GM19043 (cell line): ENCODE measurements around the gene STMN1.
"Not testable (repeated sequence)": the region's sequence is repeated elsewhere in the genome, so short reads cannot be mapped to it uniquely, and the experiment has no call there.

ENCODE experiments used
- ATAC-seq: cut with Tn5 transposase; IDR thresholded peaks from one replicate; pipeline ENCODE4 v1.9.1; 2021; ENCODE audit warnings: low read depth; ENCODE audit not compliant: unreplicated experiment

Gene STMN1

DNA sequence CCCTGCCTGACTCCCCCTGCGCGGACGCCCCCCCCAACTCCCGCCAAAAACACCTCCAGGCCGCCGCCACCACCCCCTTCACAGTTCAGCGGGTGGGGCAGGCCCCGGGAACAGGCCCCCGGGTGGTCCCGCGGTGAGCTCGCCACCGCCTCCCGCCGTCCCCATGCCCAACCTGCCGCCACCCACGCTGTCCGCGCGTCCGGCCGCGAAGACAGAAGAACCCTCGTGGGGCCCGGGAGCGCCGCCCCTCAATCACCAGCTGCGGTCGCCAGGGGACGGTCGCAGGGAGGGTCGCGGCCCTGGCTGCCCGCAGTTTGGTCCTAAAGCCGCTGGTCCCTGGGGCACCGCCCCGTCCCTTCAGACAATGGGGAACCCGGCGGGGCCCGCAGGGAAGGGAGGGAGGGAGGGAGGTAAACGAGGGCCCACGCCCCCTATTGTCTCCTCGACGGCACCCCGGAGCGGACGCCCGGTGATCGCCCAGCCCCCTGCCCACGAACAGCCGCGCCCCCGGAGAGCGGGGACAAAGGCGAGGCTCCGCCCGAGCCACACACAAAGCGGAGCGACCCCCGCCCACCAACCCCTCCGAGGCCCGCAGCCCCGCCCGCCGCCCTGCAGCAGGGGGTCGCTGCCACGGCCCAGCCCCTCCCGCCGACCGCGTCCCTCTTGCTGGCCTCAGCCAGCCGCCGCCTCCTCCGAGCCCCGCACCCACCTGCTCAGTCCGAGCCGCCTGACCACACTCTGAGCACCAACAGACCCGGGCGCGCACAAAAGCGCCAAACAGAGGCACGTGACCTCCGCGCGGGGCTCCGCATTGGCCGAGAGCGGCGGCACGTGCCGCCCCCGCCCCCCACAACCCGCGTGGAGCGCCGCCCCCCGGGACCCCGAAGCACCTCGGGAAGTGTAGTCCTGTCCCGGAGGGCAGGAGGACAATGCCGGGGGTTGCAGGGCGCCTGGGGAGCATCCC lies at the start of gene STMN1:
STMN1 (minus strand) TSS at position 740 of the 964 bp plus-strand sequence. CDS start 1,743 bp downstream, outside the sequence.
- ATAC-seq, result peak; percentile 73

DNA sequence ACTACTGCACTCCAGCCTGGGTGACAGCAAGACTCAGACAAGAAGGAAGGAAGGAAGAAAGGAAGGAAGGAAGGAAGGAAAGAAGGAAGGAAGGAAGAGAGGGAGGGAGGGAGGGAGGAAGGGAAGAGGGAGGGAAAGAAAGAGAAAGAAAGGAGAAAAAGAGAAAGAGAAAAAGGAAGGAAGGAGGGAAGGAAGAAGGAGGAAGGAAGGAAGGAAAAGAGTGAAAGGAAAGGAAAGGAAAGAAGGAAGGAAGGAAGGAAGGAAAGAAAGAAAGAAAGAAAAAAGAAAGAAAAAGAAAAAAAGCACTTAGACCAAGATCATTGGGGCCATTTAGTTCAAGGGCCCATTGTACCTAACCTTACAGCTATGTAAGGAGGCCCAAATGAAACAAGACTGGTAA lies 49.3 kb upstream of the STMN1 start:
- no peak for ATAC-seq

DNA sequence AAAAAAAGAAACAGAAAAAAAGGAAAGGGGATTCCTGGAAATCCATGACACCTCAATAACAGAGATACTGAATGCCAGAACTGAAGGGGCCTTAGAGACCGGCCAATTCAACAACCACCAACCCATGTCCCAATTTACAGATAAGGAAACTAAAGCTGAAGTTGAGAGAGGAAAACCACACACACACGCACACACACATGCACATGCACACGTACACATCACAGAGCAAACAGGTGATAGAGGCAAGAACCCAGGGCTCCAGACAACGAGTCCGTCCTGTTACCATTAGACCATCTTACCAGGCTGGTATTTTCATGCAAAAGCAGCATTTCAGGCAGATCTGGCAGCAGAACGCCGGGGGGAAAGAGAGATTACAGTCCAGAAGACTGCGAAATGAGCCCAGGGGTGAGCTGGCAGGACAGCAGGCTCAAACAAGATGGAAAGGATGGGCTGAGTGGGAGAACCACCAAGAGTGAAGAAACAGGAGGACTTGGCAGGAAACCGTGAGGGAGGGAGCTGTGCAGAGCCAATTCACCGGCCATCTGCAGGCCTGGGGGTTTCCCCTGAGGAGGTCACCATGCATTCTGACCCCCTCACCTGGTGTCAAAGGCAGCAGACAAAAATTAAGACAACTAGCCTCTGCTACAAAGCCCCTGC lies 48.2 kb upstream of the STMN1 start:
- no peak for ATAC-seq

DNA sequence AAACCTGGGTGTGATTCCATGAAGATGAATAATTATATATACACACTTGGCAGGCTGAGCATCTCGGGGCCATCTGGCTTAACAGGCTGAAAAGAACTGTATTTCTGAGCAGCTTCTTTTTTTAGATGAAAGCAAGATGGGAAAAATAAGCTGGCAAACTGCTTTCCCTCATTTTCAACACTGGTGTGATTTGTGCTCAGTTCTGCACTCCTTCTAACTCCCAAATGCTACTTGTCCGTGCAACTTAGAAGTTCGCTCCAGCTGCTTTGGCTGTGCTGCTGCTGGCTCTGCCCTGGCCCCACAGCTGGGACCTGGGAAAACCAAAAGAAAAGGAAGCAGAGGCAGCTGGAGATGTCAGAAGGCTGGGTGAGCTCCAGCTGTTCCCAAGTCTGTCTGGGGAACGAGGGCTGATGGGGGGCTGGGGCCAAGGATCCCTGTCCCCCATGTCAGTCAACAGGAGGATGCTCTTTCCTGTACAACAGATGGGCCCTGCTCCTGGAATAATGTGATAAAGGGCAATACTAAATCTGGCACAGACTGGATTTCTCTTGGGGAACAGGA lies 46.7 kb upstream of the STMN1 start:
- no peak for ATAC-seq

DNA sequence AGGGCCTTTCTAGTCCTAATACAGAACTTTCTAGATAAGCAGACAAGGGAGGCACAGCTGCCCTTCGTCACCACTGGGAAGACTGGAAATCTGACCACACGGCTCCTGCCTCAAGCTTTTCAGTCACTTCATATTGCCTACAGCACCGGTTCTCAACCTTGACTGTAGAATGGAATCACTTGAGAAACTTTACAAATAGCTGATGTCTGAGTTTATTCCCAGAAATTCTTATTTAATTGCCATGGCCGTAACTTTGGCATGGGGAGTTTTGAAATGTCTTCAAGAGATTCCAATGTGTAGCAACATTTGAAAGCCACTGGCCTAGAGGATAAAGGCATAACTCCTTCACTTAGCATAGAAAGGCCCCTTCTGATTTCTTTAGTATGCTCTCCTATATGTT lies 42.4 kb upstream of the STMN1 start:
- no peak for ATAC-seq

DNA sequence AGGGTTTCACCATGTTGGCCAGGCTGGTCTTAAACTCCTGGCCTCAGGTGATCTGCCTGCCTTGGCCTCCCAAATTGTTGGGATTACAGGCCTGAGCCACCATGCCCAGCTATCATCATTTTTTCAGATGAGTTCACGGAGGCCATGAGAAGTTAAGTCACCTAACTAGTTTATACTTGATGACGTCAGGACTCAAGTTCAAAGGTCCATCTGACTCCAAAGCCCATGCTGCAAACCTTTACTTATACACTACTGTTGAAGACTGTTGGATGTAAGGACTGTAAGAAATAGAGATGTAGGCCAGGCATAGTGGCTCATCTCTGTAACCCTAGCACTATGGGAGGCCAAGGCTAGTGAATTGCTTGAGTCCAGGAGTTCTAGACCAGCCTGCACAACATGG lies 40.8 kb upstream of the STMN1 start:
- no peak for ATAC-seq

DNA sequence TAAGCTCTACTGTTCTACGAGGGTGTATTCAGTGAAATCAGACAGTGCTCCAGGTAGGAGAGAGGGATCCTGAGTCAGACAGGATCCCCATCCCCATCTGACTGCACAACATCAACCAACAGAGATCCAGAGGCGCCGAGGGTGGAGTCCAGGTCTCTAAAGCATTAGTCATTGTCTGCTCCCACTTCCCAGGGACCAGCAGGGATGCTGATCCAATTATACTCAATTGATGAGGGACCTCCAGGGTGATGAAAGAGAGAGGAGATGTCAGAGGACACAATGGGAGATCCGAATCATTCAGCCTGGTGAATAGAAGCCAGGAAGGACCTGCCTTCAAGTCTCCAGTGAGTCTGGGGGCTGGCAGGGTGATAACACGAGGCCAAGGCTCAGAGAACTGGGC lies 39.5 kb upstream of the STMN1 start:
- ATAC-seq, result no peak

DNA sequence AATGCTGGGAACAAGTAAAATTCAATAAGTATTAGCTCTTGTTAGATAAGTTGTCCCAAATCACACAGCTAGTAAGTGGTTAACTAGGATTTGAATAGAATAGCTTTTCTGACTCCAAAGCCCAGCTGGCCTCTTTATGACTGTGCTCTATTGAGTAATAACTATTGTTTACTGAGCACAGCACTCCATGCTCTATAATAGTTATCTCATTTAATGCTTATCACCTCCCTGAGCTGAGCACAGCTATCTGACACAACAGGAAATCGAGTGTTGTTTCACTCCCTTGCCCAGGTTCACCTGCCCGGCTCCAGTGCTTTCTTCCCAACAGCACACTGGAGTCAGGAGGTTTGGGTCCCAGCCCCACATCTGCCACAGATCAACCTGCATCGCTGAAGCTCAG lies 38.8 kb upstream of the STMN1 start:
- ATAC-seq, result no peak

DNA sequence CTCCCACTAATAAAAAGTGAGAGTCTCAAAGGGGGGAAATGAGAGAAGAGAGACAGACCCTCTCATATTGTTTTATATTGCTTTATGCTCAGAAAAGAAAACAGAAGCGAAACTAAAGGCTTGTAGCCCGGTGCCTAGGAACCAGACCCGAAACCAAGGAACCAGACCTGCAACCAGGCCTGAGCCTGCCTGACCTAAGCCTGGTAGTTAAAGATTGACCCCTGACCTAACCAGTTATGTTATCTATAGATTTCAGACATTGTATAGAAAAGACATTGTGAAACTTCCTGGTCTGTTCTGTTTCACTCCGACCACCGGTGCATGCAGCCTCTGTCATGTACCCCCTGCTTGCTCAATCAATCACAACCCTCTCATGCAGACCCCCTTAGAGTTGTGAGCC lies 37.3 kb upstream of the STMN1 start:
- not testable (repeated sequence) for ATAC-seq

DNA sequence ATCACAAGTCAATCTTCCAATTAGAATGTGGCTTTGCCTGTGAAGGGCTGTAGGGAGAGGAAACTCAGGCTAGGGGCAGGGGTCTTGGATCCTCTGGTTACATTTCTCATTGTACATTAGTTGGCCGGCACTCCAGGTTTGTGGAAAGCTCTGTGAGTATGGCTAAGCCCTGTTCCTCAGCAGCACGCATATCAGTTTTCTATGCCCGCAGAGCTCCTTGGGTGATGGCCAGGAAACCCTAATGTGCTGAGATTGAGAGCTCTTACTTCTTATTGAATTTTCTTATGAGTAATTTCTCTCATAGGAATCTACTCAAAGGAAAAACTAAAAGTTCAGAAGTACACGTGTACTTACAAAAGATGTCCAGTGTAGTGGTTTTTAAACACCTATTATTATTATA lies 30.7 kb upstream of the STMN1 start:
- no peak for ATAC-seq

DNA sequence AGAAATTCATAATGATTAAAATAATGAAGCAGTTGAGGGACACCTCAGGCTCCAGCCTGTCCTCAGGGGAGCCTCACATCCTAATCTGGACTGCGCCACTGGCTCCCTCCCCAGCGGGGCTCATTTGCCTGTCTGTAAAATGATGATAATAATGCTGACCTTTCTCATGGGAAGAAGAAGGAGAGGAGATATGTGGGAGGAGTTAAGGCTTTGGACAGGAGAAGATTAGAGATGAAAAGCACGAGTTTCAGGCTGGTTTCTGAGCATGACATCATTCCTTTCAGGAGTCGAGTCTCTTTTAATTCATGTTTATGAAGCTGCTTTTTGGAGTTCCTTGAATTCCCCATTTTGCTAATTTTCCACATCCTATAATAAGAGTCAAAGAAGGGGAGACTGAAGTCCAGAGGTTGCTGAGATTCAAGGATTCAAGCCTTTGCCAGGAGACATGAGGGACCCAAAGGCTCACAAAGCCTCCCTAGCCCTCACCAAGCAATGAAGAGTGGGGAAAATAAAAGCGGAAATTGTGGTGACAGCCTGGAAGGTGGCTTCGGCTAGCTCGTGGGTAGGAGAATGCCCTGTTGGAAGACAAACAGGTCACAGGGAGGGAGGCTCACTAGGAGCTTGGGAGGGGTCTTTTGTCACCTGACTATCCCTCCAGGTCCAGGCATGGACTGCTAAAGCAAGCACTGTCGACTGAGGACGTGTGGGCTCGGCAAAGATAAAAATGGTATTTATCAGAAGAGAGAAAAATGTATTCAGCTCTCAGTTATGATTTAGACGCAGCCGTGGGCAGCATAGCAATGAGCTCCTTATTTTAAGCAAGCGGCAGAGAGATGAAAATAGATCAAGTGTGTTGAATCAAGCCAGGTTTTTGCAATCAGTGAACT lies 27.5 kb upstream of the STMN1 start:
- no peak for ATAC-seq

DNA sequence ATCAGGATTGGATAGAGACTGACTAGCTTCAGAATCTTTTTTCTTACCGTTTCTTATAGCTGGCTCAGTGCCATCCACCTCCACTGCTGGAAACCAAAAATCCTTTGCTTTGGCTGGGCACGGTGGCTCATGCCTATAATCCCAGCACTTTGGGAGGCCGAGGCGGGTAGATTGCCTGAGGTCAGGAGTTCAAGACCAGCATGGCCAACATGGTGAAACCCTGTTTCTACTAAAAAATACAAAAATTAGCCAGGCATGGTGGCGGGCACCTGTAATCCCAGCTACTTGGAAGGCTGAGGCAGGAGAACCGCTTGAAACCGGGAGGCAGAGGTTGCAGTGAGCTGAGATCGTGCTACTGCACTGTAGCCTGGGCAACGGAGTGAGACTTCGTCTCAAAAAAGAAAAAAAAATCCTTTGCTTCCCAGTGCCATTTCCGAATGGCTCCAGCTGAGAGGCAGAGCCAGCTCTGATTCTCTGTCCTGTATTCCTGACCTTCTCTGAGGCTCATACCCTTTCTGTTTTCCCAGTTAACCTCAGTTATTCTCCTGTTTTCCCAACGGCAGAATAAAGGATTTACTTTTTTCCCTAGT lies 26.7 kb upstream of the STMN1 start:
- ATAC-seq, result not testable (repeated sequence)

DNA sequence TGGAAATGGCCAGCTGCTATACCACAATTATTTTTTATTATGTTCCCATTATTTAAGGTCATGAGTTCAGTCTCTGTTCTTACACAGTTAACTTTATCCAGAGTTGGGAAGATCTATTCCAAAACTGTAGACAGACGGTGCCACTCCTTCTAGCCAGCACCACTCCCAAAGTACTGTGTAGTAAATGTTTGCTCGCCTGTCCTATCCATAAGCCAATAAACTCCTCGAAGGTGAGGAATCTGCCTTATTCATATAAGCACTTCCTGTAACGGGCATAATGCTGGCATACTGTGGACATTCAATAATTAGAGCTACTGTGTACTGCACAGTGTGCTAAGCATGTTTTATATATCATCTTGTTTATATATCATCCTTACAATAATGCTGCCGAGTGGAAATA lies 26.1 kb upstream of the STMN1 start:
- ATAC-seq, result no peak

DNA sequence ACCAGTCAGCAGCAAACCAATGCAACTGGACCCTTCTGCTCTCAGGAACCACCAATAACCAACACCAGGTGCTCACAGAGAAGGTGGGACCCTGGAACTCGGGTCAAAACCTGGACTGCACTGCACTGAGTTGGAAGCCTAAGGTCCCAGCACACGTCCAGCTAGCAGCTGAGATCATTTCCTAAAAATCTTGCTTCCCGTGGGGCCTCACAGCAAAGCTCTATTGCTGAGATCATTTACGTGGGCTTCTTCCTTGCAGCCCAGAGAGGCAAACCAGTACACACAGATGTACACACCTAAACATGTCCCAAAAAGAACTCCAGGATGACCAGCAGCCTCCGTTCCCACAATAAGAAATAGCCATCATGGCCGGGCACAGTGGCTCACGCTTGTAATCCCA lies 22.8 kb upstream of the STMN1 start:
- no peak for ATAC-seq

DNA sequence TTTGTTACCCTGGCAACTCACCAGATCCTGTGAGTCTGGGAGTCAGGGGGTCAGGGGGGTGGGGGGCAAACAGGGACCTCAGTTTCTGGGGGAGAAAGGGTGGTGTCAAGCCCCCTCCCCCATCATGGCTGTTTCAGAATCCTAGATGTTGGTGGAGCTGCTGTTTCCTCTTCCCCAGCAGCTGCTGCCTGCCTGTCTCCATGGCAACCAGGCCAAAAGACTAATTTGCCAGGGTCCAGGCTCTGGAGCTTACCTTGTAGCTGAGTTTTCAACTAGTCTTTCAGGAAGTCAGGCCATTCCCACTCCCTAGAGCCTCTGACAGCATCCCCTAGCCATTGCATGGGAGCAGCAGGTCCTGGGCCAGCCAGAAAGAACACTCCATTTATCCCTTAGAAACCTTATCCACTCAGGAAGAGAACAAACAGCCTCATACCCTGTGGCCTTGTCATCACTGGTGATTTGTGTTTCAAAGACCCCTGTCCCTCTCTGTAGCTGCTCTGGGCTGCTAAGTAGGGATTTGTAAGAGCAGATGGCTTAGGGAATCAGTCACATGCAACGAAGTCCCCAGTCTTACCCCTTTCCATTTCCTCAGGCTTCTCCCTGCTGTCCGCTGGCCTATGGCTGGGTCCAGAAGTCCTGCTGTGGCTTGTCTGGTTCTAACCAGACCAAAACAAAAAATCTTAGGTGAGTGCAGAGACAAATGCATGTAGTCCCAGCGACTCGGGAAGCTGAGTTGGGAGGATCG lies 21.5 kb upstream of the STMN1 start:
- no peak for ATAC-seq

DNA sequence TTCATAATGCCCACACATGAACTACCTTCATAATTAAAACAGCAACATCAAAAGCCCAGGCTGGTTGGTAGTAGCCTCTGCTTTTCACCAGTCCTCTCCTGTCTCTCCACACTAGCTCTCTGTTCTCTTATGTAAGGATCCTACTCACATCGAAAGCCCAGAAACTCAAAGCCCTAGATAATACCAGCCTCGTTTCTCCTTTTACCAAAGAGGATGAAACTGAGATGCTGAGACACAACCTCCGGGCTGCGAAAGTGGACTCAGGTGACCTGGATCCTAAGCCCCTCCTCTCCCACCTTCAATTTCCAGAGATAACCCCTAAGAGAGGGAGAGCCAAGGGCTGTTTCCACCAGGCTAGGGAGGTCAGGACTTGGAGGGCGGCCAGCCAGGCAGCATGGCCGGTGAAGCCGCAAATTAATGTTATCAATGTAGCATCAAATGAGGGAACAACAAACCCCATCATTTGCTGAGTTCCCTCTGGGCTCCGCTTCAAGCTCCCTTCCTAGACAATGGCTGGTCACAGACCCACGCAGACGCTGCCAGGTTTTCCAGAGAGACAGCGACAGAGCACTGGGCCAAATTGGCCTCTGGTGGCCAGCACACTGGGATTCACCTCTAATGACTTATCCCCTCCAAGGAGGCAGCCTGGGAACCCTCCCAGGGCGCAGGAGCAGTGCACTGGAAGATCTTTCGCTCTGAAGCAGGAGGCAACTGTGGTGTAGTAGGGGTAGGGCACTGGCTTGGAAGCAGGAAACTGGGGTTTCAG lies 20.7 kb upstream of the STMN1 start:
- ATAC-seq, result no peak

DNA sequence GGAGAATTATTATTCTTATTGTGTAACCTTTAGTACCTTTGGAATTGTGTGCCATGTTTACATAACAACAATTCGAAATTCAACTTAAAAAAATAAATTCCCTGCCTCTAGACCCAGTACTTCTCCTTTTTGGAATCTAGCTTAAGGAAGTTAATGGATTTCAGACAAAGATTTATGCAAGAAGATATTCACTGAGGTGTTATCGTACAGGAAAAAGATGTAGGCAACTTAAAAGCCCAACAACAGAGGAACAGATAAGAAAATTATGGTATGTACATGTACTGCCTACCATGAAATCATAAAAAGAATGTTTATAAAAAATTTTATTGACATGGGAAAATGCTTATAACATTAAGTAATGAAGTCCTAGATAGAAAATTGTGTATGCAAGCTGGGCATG lies 18.2 kb upstream of the STMN1 start:
- no peak for ATAC-seq

DNA sequence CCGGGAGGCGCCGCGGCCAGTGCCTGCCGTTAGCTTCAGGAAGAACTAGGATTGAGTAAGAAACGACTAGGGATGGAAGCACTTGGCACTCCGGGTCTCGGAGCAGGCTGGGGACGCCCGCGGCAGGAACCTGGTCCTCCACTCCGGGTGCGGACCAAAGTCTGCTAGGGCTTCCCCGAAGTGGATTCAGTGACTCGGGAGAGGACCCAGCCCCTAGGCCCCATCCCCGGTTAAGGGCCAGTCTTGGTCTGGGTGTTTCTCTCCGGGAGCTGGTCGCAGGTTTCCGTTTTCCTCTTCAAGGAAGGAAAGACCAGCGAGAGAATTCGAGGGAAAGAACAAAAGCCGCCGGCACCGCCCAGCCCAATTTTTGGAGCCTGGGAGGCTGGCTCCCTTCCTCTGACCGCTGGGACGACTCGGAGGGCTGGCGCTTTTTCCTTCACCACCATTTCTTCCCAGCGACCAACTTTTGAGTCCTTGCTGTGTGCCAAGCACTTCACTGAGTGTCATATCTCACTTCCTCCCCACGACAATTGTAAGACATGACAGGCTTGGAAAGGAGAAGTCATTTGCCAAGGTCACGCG lies 16.8 kb upstream of the STMN1 start:
- no peak for ATAC-seq
